Neural crest cell (in vitro differentiated cells): ENCODE data around the gene RNPEPL1. TPM values are rescaled to one million over a fixed set of nuclear protein-coding genes. Genes with fewer than 3 reads are reported as not detected.

Experiments used
- DNase-seq: peaks from one replicate; pipeline ENCODE4 v3.0.0; 2021; ENCODE audit warnings: low read depth, mixed read lengths, low spot score
- H3K27ac Mint-ChIP-seq: one replicate; pipeline ENCODE4 v1.8.0; 2021; ENCODE audit warnings: mild to moderate bottlenecking, mixed read lengths; ENCODE audit not compliant: unreplicated experiment
- H3K27me3 Mint-ChIP-seq: 2 replicates; pipeline ENCODE4 v1.8.0; 2021; ENCODE audit warnings: low read depth, mild to moderate bottlenecking, mixed read lengths
- H3K36me3 Mint-ChIP-seq: 2 replicates; pipeline ENCODE4 v1.8.0; 2021; ENCODE audit warnings: low read depth, mild to moderate bottlenecking, mixed read lengths
- H3K4me1 Mint-ChIP-seq: 2 replicates; pipeline ENCODE4 v1.8.0; 2021; ENCODE audit warnings: mixed read lengths
- H3K4me3 Mint-ChIP-seq: one replicate; pipeline ENCODE4 v1.8.0; 2021; ENCODE audit warnings: mild to moderate bottlenecking, mixed read lengths
- H3K9me3 Mint-ChIP-seq: 2 replicates; pipeline ENCODE4 v1.8.0; 2021; ENCODE audit warnings: mixed read lengths
- CTCF ChIP-seq: fragments of 200-600 bp; sonication (generic); conservative IDR thresholded peaks from 2 replicates; pipeline ENCODE4 v1.5.0; 2021; ENCODE audit warnings: antibody characterized with exemption, mild to moderate bottlenecking
- total RNA-seq: library from RNA; stranded (reverse); gene quantifications from 2 replicates; pipeline ENCODE4 v1.2.1, GENCODE V29; 2021

RNPEPL1 gene
- total RNA-seq, 1 donor from 2014 or later, result 36.1 TPM

DNA sequence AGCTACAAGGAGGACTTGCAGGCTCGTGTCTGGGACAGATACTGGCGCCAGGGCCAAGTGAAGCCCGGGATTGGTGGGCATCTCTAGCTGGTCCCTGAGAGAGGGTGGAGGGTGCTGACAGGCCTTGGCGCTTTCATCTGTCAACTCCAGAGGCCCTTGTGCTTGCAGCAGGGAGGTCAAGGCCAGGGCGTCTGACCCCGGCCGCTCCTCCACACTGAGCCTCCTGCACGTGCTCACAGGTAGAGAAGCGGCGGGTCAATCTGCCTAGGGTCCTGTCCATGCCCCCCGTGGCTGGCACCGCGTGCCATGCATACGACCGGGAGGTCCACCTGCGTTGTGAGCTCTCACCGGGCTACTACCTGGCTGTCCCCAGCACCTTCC is 27.8 kb downstream of the RNPEPL1 start:
- Mint-ChIP-seq H3K4me1 (no peaks in the 10 kb centered on the region), H3K4me3 (no peak overlapping the region), H3K27me3 (no peaks in the 10 kb centered on the region), H3K36me3 (no peaks in the 10 kb centered on the region), H3K9me3 (no peaks in the 10 kb centered on the region), H3K27ac (no peak overlapping the region)
- DNase-seq, result no peak
- no peak for TF ChIP-seq CTCF

DNA sequence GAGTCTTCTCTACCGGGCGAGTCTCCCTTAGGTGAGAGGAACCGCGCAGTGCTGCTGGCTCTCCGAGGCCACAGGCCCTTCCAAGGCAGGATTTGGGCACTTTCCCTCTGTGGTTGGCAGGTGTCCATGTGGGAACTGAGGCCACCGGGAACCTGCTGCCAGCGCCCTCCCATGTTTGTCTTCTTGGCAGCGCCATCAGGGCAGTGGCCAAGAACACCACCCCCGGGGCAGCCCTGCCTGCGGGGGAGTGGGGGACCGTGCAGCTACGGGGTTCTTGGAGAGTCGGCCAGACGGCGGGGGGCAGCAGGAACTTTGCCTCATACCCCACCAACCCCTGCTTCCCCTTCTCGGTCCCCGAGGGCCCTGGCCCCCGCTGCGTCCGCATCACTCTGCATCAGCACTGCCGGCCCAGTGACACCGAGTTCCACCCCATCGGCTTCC is 28.2 kb downstream of the RNPEPL1 start:
- Mint-ChIP-seq H3K27ac (no peak overlapping the region), H3K4me1 (no peaks in the 10 kb centered on the region), H3K27me3 (no peaks in the 10 kb centered on the region), H3K36me3 (no peaks in the 10 kb centered on the region), H3K9me3 (no peaks in the 10 kb centered on the region), H3K4me3 (no peak overlapping the region)
- no peak for TF ChIP-seq CTCF
- no peak for DNase-seq

GRCh38 chr2:240597054-240597418 is 28.8 kb downstream of the RNPEPL1 start:
- no peaks in the 10 kb centered on the region for H3K36me3 Mint-ChIP-seq
- TF ChIP-seq CTCF, result no peak
- no peaks in the 10 kb centered on the region for H3K9me3 Mint-ChIP-seq
- H3K4me3 Mint-ChIP-seq, result no peak overlapping the region
- H3K4me1 Mint-ChIP-seq, result no peaks in the 10 kb centered on the region
- DNase-seq, result no peak
- H3K27ac Mint-ChIP-seq, result no peak overlapping the region
- H3K27me3 Mint-ChIP-seq, result no peaks in the 10 kb centered on the region

DNA sequence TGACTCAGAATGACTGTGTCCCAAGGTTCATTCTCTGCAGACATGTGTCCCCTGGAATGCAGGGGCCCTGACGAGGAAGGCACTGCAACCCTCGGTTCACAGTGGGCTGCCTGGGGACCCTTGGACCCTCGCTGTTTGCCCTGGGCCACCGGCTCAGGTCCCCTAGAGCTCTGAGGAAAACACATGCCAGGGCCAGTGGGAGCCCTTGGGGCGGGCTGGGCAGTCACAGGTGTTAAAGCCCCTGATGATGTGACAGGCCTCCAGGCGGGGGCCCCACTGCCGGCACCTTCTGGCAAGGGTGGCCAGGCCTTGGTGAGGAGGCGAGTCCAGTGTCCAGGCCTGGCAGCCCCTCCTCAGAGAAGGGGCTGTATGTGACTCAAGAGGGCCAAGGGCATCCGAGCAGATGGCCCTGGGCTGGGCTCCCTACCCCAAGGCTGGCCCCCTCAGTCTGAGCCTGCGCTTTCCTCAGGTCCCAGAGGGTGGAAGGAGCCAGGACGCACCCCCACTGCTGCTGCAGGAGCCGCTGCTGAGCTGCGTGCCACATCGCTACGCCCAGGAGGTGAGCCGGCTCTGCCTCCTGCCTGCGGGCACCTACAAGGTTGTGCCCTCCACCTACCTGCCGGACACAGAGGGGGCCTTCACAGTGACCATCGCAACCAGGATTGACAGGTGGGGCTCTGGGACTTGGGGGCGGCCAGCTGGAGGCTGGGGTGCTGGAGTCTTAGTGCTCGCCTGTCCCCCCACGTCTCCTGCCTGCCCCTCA is 29.3 kb downstream of the RNPEPL1 start:
- H3K4me3 Mint-ChIP-seq, result no peak overlapping the region
- no peak for DNase-seq
- no peaks in the 10 kb centered on the region for H3K9me3 Mint-ChIP-seq
- TF ChIP-seq CTCF, result no peak
- H3K36me3 Mint-ChIP-seq, result no peaks in the 10 kb centered on the region
- H3K27me3 Mint-ChIP-seq, result no peaks in the 10 kb centered on the region
- H3K27ac Mint-ChIP-seq, result no peak overlapping the region
- no peaks in the 10 kb centered on the region for H3K4me1 Mint-ChIP-seq

GRCh38 chr2:240598311-240598911 is 30.1 kb downstream of the RNPEPL1 start:
- no peak for DNase-seq
- Mint-ChIP-seq H3K27me3 (no peaks in the 10 kb centered on the region), H3K4me1 (no peaks in the 10 kb centered on the region), H3K4me3 (no peak overlapping the region), H3K27ac (no peak overlapping the region), H3K36me3 (no peaks in the 10 kb centered on the region), H3K9me3 (no peaks in the 10 kb centered on the region)
- no peak for TF ChIP-seq CTCF
